Left kidney (tissue), 2 donors: ENCODE results near the gene HSPD1. TPM values are rescaled to one million over a fixed set of nuclear protein-coding genes. Genes with fewer than 3 reads are reported as not detected.

ENCODE experiments used
- DNase-seq: peaks from one replicate; pipeline ENCODE4 v3.0.0-alpha.2; 2013
- polyA plus RNA-seq: library from polyadenylated mRNA; unstranded; fragments of 120-200 nt; gene quantifications from one replicate; pipeline ENCODE4 v1.2.1, GENCODE V29; 2013; ENCODE audit not compliant: insufficient read length

HSPD1 gene
- polyA plus RNA-seq, 1 donor = 695 TPM

DNA sequence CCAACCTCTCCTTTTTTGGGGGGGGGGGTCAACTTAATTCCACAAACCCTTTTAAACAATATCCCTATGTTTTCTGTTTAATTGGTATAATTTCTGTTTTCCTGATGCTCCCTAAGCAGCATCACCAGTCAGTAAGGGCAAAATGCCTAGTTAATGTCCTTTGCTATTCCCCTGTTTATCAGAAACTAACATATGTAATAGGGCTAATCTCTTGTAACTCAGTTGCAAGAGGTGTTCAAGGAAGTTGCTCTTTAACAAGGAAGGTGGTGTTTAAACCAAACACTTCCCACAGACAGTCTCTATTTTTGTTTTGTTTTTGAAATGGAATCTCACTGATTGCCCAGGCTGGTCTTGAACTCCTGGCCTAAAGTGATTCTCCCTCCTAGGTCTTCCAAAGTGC lies 52.8 kb downstream of the HSPD1 start:
- no peak for DNase-seq

DNA sequence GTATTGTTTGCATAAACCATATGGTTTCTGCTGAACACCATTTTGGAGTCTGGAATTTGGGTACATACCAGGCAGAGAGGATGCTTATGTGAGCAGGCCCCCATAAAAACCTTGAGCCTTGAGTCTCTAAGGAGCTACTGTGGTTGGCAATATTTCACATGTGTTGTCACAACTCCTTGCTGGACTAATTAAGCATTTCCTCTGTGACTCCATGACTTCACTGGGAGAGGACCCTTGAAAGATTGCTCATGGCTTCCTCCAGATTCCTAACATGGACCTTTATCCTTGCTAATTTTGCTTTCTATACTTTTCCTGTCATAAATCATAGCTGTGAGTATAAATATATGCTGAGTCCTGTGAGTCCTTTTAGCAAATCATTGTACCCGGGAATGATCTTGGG lies 53.9 kb downstream of the HSPD1 start:
- DNase-seq = no peak

GRCh38 chr2:197442857-197443256 lies 56.8 kb downstream of the HSPD1 start:
- no peak for DNase-seq

- no peak for DNase-seq
These were observed 62.3 kb downstream of the HSPD1 start for GRCh38 chr2:197437380-197437779.

Other genes with a start within 250 kb of the HSPD1 start
- 15.5 TPM for gene ANKRD44, start 189.1 kb downstream of the HSPD1 start, polyA plus RNA-seq
- gene SF3B1, start 64.8 kb downstream of the HSPD1 start, polyA plus RNA-seq = 607 TPM
- 17.8 TPM for gene COQ10B, start 46.3 kb downstream of the HSPD1 start, polyA plus RNA-seq
- 252 TPM for gene HSPE1, start 539 bp upstream of the HSPD1 start, polyA plus RNA-seq
- 45.1 TPM for gene MOB4, start 16.2 kb upstream of the HSPD1 start, polyA plus RNA-seq
- gene RFTN2, start 175.7 kb upstream of the HSPD1 start, polyA plus RNA-seq = 19.0 TPM
- gene MARS2, start 205.5 kb upstream of the HSPD1 start, polyA plus RNA-seq = 8.0 TPM